ENCODE data around the gene MTMR4.

GRCh38 chr17:58530655-58531054 is 16.2 kb upstream of the MTMR4 start:
- no peak for TF ChIP-seq POLR2A (IDR thresholded peaks at IDR 0.05; ENCODE audit: borderline replicate concordance, extremely low read depth, insufficient read depth, insufficient read length)
- TF ChIP-seq CTCF (IDR thresholded peaks at IDR 0.05 in 2 of 3, conservative IDR thresholded peaks at IDR 0.05 in 1 of 3; ENCODE audit: borderline replicate concordance in 1 of 3, insufficient read depth in 1 of 3, low read depth in 2 of 3, low read length in 2 of 3) = no peak
- no peak for TF ChIP-seq JUND (IDR thresholded peaks at IDR 0.05)
- TF ChIP-seq CBX3 (IDR thresholded peaks at IDR 0.05; ENCODE audit: low read depth) = no peak
- TF ChIP-seq EGR1 (IDR thresholded peaks at IDR 0.05; ENCODE audit: low read depth) = no peak
- no peak for TF ChIP-seq EZH2 (IDR thresholded peaks at IDR 0.05)
- TF ChIP-seq ZNF274 (IDR thresholded peaks at IDR 0.05; ENCODE audit: low read depth, low read length) = no peak
